NCI-H1417 treated with DMSO at 0.1 percent for 48 hours (cell line): ENCODE data around the gene NDUFS6.

Source experiments
- DNase-seq: peaks from one replicate; lab custom pipeline; 2025; lab: John Stamatoyannopoulos, UW

Gene NDUFS6

DNA sequence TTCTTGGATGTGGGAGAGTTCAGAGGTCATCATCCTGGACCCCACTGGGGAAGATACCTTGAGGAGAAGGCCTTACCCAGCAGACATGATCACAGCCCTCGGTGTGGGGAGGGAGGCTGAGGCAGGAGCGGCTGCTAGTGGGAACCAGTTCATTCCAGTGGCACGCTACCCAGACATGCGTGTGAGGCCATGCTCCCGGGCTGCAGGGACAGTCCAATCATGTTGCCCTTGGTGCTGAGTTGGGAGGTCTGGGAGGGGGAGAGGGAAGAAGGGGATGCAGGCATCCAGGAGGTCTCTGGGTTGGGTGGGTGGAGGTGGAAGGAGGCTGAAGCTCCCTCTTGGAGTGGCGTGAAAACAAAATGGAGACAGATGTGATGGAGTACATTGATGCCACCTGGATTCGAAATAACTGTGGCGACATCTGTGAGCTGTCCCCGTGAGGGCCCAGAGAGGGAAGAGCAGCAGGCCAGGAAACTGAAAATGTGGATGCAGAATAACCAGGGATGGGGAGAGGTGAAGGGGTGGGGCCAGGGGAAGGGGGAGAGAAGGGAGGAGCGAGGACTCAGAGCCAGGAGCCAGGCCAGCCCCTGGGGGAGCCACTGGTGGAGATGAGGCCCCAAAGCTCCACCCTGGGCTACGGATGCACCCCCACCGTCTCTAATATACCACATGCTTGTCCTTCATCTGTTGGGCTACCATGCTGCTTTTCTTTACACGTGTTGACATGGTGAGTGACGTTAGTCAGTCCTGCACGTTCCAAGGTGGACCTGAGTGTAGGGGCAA lies 16.2 kb downstream of the NDUFS6 start:
- DNase-seq: no peak

DNA sequence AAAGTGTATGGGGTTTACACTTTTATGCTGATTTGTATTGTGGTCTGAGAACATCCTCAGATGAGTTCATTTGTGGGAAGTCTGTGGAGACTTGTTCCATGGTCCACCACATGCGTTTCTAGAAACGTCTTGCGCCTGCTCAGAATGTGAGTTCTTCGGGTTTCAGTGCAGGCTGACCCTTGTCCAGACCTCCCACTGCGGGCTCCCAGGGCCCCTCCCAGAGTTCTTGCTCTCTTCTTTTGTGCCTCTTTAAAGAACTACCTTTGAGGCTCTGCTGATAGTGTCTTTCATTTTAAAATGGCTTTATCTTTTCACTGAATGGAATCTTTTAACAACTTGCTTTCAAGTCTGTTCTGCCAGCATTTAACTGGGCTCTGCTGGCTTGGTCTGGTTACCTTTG lies 17.6 kb downstream of the NDUFS6 start:
- DNase-seq: no peak

DNA sequence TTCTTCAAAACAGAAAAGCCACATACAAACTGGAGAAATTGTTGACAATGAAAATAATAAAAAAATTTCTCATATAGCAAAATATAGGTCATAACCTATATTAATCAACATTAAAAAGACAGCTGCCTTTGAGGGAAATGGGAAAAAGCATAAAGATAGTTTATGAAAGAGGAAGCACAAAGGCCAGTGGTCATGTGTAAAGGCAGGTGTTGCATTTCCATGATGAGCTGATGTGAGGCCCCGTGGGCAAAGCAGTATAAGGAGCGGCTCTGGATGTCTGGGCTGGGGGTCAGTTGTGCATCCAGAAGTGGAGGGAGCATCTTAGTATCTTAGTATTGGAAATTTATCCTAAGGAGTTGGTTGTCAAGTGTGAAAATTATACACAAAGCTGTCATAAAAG lies 18.3 kb downstream of the NDUFS6 start:
- DNase-seq: no peak

DNA sequence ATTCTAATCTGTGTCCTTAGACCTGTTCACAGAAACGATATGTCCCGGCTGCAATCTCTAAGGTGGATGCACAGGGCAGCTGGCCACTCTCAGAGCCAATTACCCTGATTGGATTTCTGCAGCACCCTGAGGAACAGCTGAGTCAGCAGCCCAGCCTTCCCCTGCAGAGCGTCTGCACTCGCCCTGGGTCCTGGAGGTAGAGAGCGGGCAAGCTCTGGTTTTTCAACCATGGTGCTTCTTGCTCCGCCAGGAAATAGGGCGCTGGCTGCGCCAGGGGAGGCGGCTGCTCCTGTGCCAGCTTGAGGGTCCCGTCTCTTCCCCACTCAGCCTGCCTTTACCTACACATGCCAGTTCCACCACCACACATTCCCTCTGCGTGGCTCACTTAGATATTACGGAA lies 19.2 kb downstream of the NDUFS6 start:
- no peak for DNase-seq

DNA sequence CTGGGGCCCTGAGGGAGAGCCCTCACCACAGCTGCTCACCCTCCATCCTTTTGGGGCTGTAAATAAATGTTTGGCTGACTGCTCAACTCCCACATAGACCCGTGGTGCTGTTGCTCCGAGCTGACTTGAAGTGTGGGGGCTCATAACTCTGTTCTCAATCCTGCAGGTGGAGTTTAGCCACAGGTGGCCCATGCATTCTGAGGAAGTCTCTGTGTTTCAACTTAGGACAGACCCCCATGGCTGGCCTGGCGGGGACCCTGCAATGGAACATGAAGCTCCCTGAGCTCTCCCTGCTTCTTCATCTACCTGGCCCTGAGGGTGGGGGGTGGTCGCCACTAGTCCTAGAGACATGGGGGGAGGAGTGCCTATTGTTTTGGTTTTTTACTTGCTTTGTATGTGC lies 19.7 kb downstream of the NDUFS6 start:
- no peak for DNase-seq

DNA sequence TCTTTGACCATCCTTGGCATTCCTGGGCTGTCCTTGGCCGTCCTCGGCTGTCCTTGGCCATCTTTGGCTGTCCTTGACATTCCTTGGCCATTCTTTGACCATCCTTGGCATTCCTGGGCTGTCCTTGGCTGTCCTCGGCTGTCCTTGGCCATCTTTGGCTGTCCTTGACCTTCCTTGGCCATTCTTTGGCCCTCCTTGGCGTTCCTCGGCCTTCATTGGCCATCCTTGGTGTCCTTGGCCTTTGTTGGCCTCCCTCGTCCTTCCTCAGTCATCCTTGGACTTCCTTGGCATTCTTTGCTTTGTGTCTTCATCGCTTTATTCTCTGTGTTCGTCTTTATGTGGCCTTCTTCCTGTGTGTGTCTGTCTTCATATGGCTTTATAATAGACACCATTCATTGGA lies 20.7 kb downstream of the NDUFS6 start:
- no peak for DNase-seq

DNA sequence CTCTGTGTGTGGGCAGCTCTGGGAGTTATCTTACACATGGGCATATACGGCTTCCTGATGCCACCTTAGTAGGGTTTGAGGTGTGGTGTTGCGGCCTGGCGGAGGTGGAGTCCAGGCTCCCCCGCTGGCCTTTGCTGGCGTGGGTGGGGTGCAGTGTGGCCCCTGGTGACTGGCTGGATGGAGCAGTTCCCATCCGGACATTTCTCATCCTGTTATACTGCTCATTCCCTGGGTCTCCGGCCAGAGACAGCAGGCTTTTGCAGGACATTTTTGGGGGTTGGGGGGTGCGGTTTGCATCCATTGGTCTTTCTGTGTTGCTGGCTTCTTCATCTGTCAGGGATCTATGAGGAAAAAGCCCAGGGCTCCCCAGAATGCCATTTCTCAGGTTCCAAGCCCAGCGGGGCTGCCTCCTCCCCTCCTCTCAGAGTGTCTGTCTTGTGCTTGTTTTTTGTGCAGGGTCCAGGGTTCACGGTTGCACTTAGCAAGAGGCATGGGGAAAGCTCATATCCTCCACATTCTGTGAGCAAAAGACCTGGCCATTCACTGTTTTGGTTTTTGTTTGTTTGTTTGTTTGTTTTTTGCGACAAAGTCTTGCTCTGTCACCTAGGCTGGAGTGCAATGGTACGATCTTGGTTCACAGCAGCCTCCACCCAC lies 22.3 kb downstream of the NDUFS6 start:
- DNase-seq: no peak

DNA sequence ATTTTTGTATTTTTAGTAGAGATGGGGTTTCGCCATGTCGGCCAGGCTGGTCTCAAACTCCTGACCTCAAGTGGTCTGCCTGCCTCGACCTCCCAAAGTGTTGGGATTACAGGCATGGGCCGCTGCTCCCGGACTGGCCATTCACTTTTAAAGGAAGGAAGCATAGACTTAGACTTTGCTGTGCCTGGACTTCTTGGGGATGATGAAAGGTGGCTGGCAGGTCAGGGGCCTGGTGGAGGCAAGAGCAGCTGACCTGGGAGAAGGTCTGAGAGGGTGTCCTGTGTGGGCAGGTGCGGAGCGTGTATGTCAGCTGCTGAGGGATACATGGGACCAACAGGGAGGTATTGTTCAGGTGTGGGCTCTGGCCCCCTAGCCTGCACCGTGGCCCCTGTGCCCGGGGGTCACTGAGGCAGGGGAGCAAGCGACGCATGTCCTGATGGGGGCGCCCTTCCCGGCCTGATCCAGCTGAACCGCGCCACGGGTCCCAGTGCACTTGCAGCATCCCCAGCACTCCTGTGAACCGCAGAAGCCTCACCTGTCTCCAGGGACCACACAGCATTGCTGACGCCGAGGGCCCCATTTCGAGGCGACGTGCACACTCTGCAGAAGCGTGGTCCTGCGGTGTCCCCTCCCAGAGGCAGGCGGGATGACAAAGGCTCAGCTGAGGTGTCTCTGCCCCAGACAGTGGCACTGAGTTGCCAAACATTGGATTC lies 23.1 kb downstream of the NDUFS6 start:
- DNase-seq: no peak

DNA sequence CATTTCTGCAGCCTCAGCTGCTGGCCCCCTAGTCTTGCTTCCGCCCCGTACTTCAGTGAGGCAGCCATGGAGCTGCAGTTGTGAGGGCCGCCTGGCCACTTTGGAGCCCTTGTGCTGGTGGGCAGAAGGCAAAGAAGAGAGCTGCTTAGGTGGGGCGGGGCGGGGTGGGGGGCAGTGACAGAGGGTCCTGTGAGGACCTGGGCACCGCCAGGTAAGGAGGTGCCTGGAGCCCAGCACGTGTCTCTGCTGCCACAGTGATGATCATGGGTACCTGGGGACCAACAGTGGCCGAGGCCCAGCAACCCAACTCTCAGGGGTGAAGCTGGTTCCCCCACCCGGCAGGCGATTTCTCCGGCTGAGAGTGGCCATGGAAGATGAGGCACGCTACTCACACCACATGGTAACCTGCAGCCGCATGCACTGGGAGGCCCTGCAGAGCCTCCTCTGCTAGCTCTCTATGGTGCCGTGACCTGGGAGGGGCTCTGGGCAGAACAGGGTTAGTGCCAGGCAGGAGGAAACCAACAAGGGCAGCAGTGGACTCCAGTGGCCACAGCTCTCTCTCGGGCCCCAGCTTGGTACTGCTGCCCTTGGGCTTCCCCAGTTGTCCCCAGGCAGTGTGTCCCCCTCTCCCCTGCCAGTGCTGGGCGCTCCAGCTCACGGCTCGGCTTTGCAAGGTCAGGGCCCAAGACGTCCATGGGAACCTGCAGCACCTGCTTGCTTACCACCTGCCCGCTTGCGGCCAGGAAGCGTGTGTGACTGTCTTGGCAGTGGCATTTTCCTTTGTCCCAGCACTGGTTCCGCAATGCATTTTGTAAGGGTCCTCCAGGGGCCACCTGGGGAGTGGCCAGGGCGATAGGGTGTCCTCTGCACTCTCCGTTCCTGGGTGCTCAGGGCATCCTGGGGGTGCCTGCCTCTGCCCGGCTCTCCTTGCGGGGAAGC lies 24.0 kb downstream of the NDUFS6 start:
- no peak for DNase-seq

DNA sequence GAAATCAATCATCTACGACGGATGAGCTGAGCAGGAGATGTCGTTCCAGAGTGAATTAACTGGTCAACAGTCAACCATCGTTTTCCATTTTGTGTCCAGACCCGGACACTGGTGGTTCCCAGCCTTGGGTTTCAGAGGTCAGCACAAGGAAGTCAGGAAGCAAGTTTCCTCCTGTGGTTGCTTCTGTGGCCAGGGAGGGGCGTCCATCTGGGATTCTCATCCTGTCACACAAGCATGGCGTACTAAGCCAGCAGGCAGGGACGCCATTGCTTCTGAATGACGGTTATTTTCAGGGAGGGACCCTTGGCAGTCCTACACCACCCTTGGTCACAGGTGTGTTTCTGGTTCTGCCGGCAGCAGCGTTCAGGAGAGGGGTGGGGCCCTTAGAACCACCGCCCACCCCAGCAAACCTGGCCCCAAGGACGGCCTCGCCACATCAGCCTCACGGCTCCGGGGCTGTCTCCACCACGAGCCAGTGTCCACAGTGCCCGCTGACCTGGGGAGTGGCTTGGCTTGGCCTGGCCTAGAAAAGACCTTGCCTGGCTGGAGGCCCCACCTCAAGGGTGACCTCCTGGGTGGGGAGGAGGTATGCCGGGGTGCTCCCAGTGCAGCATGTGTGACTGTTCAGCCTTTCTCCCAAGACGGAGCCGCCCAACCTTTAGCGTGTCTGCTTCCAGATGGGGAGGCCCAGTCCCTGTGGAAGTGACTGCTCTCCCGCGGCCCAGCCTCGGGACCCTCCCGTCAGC lies 25.2 kb downstream of the NDUFS6 start:
- no peak for DNase-seq

DNA sequence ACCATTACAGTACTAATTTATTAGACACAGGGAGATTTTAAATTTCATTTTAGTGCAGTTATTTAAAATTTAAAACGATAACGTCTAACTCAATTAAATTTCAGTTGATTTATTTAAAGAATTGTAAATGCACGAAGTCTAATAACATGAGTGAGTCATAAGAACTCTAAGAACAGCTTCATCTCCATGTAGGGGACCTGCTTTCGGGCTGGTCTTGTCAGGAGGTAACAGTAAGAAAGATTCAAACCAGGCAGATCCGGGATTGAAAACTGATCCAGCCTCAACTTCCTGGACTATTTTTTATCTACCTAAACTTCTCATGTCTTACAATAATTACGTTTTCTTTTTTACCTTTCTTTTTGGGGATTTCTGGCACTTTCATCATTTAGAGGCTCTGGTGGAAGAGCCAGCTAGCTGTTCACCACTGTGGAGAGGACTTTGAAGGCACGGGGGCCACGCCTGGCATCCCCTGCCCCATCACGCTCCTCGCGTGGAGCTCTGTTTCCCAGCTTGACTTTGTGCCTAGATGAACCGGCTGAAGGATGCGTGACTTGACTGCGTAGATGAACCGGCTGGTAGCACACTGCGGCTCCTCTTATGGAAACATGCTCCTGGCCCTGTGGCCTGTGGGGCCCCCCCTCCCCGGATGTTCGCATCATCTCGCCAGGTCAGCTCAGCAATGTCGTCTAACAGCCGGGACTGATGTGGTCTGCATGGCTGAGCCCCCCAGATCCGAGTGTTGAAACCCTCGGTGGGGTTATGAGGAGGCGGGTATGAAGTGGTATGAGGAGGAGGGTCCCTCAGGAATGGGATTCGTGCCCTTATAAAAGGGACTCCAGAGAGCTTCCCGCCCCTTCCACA lies 26.0 kb downstream of the NDUFS6 start:
- DNase-seq: no peak

DNA sequence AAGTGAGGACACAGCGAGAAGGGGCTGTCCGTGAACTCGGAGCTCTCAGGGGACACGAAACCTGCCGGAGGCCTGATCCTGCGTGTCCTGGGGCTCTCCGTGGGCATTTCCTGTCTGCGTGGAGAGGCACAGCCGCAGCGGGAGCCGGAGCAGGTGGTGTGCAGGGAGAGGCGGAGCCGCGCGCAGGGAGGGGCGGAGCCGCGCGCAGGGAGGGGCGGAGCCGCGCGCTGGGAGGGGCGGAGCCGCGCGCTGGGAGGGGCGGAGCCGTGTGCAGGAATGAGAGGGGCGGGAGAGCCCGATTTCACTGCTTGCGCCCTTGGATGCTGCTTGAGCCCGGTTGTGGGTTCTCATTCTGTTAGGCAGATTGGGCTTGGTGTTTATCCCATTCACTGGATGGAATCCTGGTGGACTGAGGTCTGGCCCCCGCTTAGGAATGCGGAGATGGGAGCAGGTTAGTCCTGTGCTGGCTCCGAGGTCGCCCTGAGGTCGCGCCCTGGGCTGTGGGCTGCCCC lies 26.7 kb downstream of the NDUFS6 start:
- DNase-seq: no peak

DNA sequence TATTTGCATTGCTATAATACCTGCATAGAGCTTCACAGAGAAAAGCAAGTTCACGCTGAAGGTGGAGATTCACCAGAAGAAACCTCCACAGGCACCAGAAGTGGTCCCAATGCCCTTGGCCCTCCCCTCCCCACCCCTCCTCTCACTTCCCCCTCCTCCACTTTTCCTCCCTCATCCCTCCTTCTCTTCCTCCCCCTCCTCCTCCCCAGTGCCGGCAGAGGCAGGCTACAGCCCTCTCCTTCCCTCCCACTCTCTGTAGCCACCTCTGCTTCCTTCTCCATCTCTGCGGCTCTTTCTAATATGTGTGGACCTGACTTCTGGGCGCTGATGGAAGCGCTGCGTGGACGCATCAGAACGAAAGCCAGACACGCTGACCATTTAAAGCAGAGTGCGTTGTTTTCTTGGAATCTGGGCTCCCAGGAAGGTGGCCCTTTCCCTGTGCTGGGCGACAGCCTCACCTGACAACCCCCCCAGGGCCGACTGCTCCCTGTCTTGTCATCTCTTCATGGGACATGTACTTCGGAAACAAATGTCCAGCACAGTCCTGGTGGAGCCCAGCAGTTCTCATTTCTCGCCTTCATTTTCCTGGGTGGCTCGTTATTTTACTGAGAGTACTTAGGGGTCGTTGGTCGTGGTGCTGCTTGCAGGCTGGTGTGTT lies 29.5 kb downstream of the NDUFS6 start:
- DNase-seq: no peak

DNA sequence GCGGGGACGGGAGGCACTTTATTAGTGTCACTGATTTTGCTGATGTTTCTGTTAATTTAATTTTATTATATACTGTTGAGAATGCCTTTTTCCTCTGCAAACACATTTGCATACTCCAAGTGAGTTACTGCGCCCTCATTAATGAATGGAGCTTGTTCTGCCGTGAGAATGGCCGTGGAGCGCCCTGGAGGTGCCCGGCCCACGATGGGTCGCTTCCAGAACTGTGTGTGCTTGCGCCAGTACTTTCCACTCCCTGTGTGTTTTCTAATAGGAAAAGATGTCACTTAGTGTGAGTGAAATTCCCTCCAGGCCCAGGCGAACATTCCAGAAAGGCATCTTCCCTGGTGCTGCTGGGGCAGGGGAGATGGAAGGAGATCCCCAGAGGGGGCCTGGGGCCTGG lies 30.1 kb downstream of the NDUFS6 start:
- DNase-seq: no peak

DNA sequence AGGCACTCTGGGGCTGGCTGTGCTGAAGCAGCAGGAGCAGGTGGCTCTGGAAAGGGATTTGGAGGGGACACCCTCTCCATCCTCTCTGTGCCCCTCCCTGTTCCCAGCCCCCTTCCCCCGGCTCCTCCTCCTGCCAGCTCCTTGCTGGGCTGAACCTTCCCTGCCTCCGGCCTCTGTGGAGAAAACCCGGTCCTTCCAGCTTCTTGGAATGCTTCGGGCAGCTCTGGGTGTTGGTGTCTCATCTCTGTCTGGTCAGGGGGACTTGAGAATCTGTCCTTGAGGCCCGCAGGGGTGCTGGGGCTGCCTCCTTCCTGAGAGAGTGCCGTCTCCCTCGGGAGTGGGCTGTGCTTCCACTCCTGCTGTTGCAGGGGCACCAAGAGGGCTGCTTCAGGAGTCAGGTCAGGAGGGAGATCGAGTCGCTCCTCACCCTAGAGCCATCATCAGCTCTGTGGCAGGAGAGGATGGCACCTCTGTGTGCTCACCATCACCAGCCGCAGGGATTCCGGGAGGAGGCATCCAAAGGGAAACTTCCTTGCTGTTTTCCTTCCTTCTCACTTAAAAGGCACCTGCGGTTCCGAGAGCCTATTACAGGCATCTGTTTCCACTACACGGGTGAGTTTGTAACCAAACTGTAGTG lies 30.6 kb downstream of the NDUFS6 start:
- no peak for DNase-seq

DNA sequence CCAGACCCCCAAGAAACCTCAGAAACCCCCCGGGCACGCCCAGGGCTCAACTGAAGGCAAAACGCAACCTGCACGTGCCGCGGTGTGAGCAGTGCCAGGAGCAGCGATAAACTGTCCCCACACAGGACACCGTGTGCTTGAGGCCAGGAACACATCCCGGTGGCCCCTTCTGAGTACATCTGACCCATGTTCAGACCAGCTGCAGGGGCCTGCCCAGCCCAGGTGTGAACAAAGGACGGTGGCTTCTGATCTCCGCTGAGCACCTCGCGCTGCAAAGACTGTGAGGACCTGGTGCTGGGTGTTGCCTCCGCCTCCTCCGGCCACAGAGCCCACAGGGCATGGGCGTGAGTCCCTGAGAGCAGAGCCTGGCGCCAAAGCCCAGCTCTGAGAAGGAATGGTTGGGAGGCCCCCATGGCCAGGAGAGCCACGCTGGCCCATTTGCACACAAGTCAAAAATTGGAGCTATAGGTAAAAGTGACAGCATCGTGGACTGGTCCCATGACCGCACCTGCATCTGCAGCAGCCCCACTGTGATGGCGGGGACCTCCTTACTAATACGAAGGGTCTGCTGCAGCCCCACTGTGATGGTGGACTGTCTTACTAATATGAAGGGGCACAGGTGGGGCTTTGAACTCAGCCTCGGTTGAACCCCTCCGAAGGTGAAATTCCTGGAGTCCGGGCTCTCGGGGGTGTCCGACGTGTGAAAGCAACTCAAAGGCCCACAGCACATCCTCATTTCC lies 31.5 kb downstream of the NDUFS6 start:
- no peak for DNase-seq

DNA sequence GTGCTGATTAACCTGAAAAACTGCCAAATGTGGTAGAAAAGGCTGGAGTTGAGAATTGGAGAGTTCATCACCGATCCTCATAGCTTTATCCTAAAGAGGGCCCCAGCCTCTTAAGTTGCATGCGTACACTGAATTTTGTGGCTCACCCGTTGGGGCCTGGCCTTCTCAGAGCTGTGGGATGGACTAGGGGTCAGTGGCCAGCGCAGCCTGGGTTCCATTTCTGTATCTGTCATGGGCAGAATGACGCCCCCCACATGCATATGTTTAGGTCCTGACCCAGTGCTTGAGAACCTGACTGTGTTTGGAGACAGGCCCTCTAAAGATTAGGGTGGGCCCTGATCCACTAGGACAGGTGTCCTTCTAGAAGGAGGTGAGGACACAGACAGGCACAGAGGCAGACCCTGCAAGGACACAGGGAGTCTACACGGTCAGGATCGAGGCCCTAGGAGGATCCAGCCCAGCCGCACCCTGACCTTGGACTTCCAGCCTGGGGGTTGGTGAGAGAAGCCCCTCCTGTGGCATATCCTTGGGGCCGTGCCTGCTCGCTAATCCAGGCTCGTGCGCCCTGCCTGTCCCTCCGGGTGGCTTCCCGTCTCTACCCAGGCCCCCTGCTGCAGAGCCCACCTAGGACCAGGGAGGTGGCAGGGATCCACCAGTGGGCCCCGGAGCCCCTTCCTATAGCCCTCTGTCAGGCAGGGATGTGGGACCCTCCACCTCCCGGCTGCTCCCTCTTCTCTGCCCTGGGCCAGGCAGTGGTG lies 32.2 kb downstream of the NDUFS6 start:
- no peak for DNase-seq
